ENCODE data around the gene DLST.

The DLST gene

GRCh38 chr14:74912111-74912510, 30.4 kb downstream of the DLST start (continued):
- no peak for TF ChIP-seq ZNF626 (tag by site-specific recombination; IDR thresholded peaks at IDR 0.05)
- TF ChIP-seq ZNF473 (tag by site-specific recombination; IDR thresholded peaks at IDR 0.05) = no peak
- TF ChIP-seq ZNF248 (tag by site-specific recombination; IDR thresholded peaks at IDR 0.05) = no peak
- no peak for TF ChIP-seq SETDB1 (IDR thresholded peaks at IDR 0.05; ENCODE audit: insufficient read length, low read length)
- TF ChIP-seq ZNF140 (tag by site-specific recombination; IDR thresholded peaks at IDR 0.05) = no peak
- TF ChIP-seq ZNF26 (tag by site-specific recombination; IDR thresholded peaks at IDR 0.05) = no peak
- TF ChIP-seq TSHZ1 (tag by site-specific recombination; IDR thresholded peaks at IDR 0.05; ENCODE audit: borderline replicate concordance) = no peak
- no peak for TF ChIP-seq PRDM2 (tag by site-specific recombination; IDR thresholded peaks at IDR 0.05; ENCODE audit: borderline replicate concordance)

- ChIA-PET POLR2A (no interaction called here), CTCF (interaction anchor here (0.6 to 1.4 kb wide), 4 partner anchors 8 to 176 kb away, joined by 4 to 11 read pairs (median 4); no protein-coding TSS in a partner anchor)
- peaks cover 0 to 2% of the 10 kb centered on the region in 2 experiments; a peak in 2 of 3 replicates for H3K36me3 ChIP-seq (ENCODE audit: control insufficient read depth in 2 of 2, insufficient read depth in 1 of 2, low read length in 2 of 2)
- H3K9me3 ChIP-seq (ENCODE audit: control insufficient read depth, insufficient read depth, low read depth, low read length) = no peaks in the 10 kb centered on the region
- no peaks in the 10 kb centered on the region for H3K4me1 ChIP-seq (ENCODE audit: control insufficient read depth, insufficient read depth, low read length)
- H3K4me3 ChIP-seq (ENCODE audit: low read depth, low read length) = no peak overlapping the region
- H3K27ac ChIP-seq (ENCODE audit: extremely low read depth, low read depth, low read length) = no peak overlapping the region
- TF ChIP-seq ZNF398 (tag by site-specific recombination; IDR thresholded peaks at IDR 0.05) (no peak), ZNF600 (tag by site-specific recombination; IDR thresholded peaks at IDR 0.05) (no peak), ZNF155 (tag by site-specific recombination; IDR thresholded peaks at IDR 0.05) (no peak), ZNF426 (tag by site-specific recombination; IDR thresholded peaks at IDR 0.05) (no peak), ZNF747 (tag by site-specific recombination; IDR thresholded peaks at IDR 0.05) (no peak), ZNF658 (tag by site-specific recombination; IDR thresholded peaks at IDR 0.05) (no peak), ZNF341 (tag by site-specific recombination; IDR thresholded peaks at IDR 0.05; ENCODE audit: low read depth) (no peak), INSM2 (tag by site-specific recombination; IDR thresholded peaks at IDR 0.05) (no peak), ZNF843 (tag by site-specific recombination; IDR thresholded peaks at IDR 0.05) (no peak), ZNF169 (tag by site-specific recombination; IDR thresholded peaks at IDR 0.05) (no peak), PRDM4 (tag by site-specific recombination; IDR thresholded peaks at IDR 0.05) (no peak), ZNF629 (tag by site-specific recombination; IDR thresholded peaks at IDR 0.05) (no peak)
These were observed 31.1 kb downstream of the DLST start for GRCh38 chr14:74912801-74913200.
